HepG2 (cell line): ENCODE results near the gene GPER1. TPM values are rescaled to one million over a fixed set of nuclear protein-coding genes. Genes with fewer than 3 reads are reported as not detected.
A peak's percentile ranks its signal among the peaks of the same experiment; 100 is the strongest.

Experiments
- ATAC-seq: fragments of 200-7000 bp; cut with Tn5 transposase; 3 replicates; pipeline ENCODE4 v1.9.1; 2020; ENCODE audit warnings: mild to moderate bottlenecking, moderate library complexity
- BruUV-seq: library from RNA; stranded (reverse); fragments of 400-500 nt; replicated peaks from 2 replicates; lab custom pipeline; 2021; lab: Mats Ljungman, UMichigan
- CTCF ChIA-PET: fragments of 300-600 bp; formaldehyde crosslinking; extraction: SDS; loops from one replicate; lab custom pipeline; 2021; ENCODE audit warnings: low total read pairs, inconsistent platforms, low intra/inter-chr PET ratio; lab: Yijun Ruan, JAX
- POLR2A ChIA-PET: fragments of 350-600 bp; sonication (Branson Sonifier 250); formaldehyde crosslinking; loops from one replicate; lab custom pipeline; 2020; ENCODE audit warnings: antibody characterized with exemption, inconsistent platforms; lab: Yijun Ruan, JAX
- DNase-seq: peaks from one replicate; pipeline ENCODE4 v3.0.0-alpha.2; 2015; ENCODE audit warnings: low spot score
- FAIRE-seq: peaks from 3 replicates; lab custom pipeline; 2011; peaks lifted over from hg19 to GRCh38; lab: Jason Lieb, UNC
- H2AFZ ChIP-seq: one replicate; pipeline ENCODE4 v1.6.1; 2011; ENCODE audit warnings: low read length, inconsistent platforms
- H3K27ac ChIP-seq: fragments of 300-600 bp; 3 replicates; pipeline ENCODE4 v1.8.0; 2011; ENCODE audit warnings: mixed run types, mild to moderate bottlenecking, mixed read lengths, low read length, inconsistent platforms; ENCODE audit not compliant: insufficient read depth; ENCODE audit errors: extremely low read length
- H3K27me3 ChIP-seq, 2 experiments: fragments of 200-600 bp in 1 of 2; 2 replicates in 1 of 2; 3 replicates in 1 of 2; pipeline versions ENCODE4 v1.6.0 to v1.8.0; 2011; ENCODE audit warnings: low read length in 2 of 2, mild to moderate bottlenecking in 2 of 2, moderate library complexity in 2 of 2, inconsistent platforms in 1 of 2; ENCODE audit not compliant: insufficient read depth in 2 of 2, control insufficient read depth in 1 of 2
- H3K36me3 ChIP-seq, 2 experiments: fragments of 200-600 bp in 1 of 2; replicated peaks in 1 of 2; 2 replicates in 1 of 2; 3 replicates in 1 of 2; pipeline versions ENCODE4 v1.5.1 to v1.8.0; 2011; ENCODE audit warnings: low read length in 2 of 2, inconsistent platforms in 1 of 2; ENCODE audit not compliant: insufficient read depth in 2 of 2, control insufficient read depth in 1 of 2
- H3K4me1 ChIP-seq: 2 replicates; pipeline ENCODE4 v1.5.1; 2012; ENCODE audit warnings: low read length, inconsistent platforms; ENCODE audit not compliant: insufficient read depth
- H3K4me2 ChIP-seq: 2 replicates; pipeline ENCODE4 v1.6.0; 2011; ENCODE audit warnings: low read depth, low read length, inconsistent platforms
- H3K4me3 ChIP-seq, 3 experiments: fragments of 200-600 bp in 1 of 3; sonication (generic), shearing (Covaris generic) in 1 of 3; replicated peaks in 1 of 3; 2 replicates each; pipeline ENCODE4 v1.5.1; 2011 to 2016; ENCODE audit warnings: low read length in 3 of 3, inconsistent platforms in 2 of 3, low read depth in 2 of 3, mild to moderate bottlenecking in 2 of 3, control low read depth in 1 of 3, mixed read lengths in 1 of 3; ENCODE audit not compliant: insufficient read depth in 1 of 3
- H3K79me2 ChIP-seq: one replicate; pipeline ENCODE4 v1.6.1; 2011; ENCODE audit warnings: low read length, inconsistent platforms; ENCODE audit not compliant: insufficient read depth
- H3K9ac ChIP-seq: 2 replicates; pipeline ENCODE4 v1.6.0; 2011; ENCODE audit warnings: mild to moderate bottlenecking, low read depth, low read length, inconsistent platforms; ENCODE audit not compliant: insufficient read depth
- H3K9me3 ChIP-seq: 2 replicates; pipeline ENCODE4 v1.5.1; 2012; ENCODE audit warnings: mild to moderate bottlenecking, low read length
- H4K20me1 ChIP-seq: 2 replicates; pipeline ENCODE4 v1.6.0; 2011; ENCODE audit warnings: inconsistent platforms, mild to moderate bottlenecking, low read length, moderate library complexity; ENCODE audit not compliant: insufficient read depth
- MED8 ChIP-seq: sonication (generic); formaldehyde crosslinking; IDR thresholded peaks from 2 replicates; pipeline ENCODE4 v1.8.1; 2023; ENCODE audit warnings: mild to moderate bottlenecking, missing genetic modification reagents; ENCODE audit not compliant: insufficient replicate concordance
- NR2C2 ChIP-seq: sonication (generic); formaldehyde crosslinking; IDR thresholded peaks from 2 replicates; pipeline ENCODE4 v1.4.0; 2020; ENCODE audit warnings: missing genetic modification reagents, mild to moderate bottlenecking, moderate library complexity, borderline replicate concordance
- NR2F6 ChIP-seq, 2 experiments: IDR thresholded peaks; 2 replicates each; pipeline ENCODE4 v1.6.1; 2016; ENCODE audit warnings: antibody characterized with exemption in 1 of 2, mild to moderate bottlenecking in 1 of 2
- RORA ChIP-seq: sonication (generic); formaldehyde crosslinking; IDR thresholded peaks from 2 replicates; pipeline ENCODE4 v1.5.0; 2020; ENCODE audit warnings: mild to moderate bottlenecking, missing genetic modification reagents, moderate library complexity
- SKI ChIP-seq: fragments of 450-650 bp; IDR thresholded peaks from one replicate; pipeline ENCODE4 v1.6.1; 2018; ENCODE audit warnings: mild to moderate bottlenecking; ENCODE audit not compliant: partially characterized antibody
- TBX2 ChIP-seq: sonication (generic); formaldehyde crosslinking; IDR thresholded peaks from 2 replicates; pipeline ENCODE4 v1.5.0; 2020; ENCODE audit warnings: missing genetic modification reagents, mild to moderate bottlenecking, borderline replicate concordance
- TMF1 ChIP-seq: sonication (generic); formaldehyde crosslinking; IDR thresholded peaks from 2 replicates; pipeline ENCODE4 v1.8.1; 2022; ENCODE audit warnings: low read depth, missing genetic modification reagents
- ZBTB21 ChIP-seq: sonication (generic); formaldehyde crosslinking; IDR thresholded peaks from 2 replicates; pipeline ENCODE4 v1.4.0; 2020; ENCODE audit warnings: missing genetic modification reagents
- ZBTB3 ChIP-seq: sonication (generic); formaldehyde crosslinking; IDR thresholded peaks from 2 replicates; pipeline ENCODE4 v1.4.0; 2020; ENCODE audit warnings: low read depth, mild to moderate bottlenecking, moderate library complexity, missing genetic modification reagents, borderline replicate concordance
- ZNF331 ChIP-seq: sonication (generic); formaldehyde crosslinking; IDR thresholded peaks from 2 replicates; pipeline ENCODE4 v1.4.0; 2020; ENCODE audit warnings: missing genetic modification reagents
- ZNF468 ChIP-seq: sonication (generic); formaldehyde crosslinking; IDR thresholded peaks from 2 replicates; pipeline ENCODE4 v1.8.0; 2022; ENCODE audit warnings: mild to moderate bottlenecking, moderate library complexity, missing genetic modification reagents
- ZNF766 ChIP-seq: sonication (generic); formaldehyde crosslinking; IDR thresholded peaks from 2 replicates; pipeline ENCODE4 v1.5.0; 2020; ENCODE audit warnings: missing genetic modification reagents, borderline replicate concordance
- whole genome bisulfite sequencing: methylation state at CpG from one replicate; pipeline ENCODE4 v1.1.6; 2017; ENCODE audit warnings: low lambda C conversion rate; 5-methylcytosine and 5-hydroxymethylcytosine counted together
- in situ Hi-C: cut with HindIII; loops from 2 replicates; pipeline ENCODE4 v1.10.0; 2017; ENCODE audit warnings: low pct_unique_long_range_greater_than_20kb; ENCODE audit not compliant: extremely low pct_ligation_motif_present
- intact Hi-C: fragments of 100-400 bp; cut with micrococcal nuclease; formaldehyde crosslinking; loops from one replicate; pipeline ENCODE4 v1.10.0; 2022; ENCODE audit not compliant: unreplicated experiment
- polyA plus RNA-seq, 8 experiments: library from polyadenylated mRNA; depleted of rRNA in 3 of 8; stranded (reverse) in 7 of 8; unstranded in 1 of 8; fragments of >200 nt; fragmentation: Illumina TruSeq in 4 of 8; extraction: Trizol in 4 of 8; gene quantifications; 2 replicates each; pipeline versions ENCODE4 v1.2.1 to v1.2.3, GENCODE V29; 2011 to 2016; ENCODE audit warnings: low read depth in 4 of 8, missing spikeins in 1 of 8, mixed read lengths in 1 of 8; ENCODE audit not compliant: insufficient read depth in 1 of 8
- total RNA-seq, 5 experiments: library from RNA; depleted of rRNA; stranded (reverse); fragments of >200 nt; fragmentation: Illumina TruSeq; extraction: Trizol; gene quantifications; 2 replicates each; pipeline ENCODE4 v1.2.3, GENCODE V29; 2016; ENCODE audit warnings: low read depth in 1 of 5
- TF ChIP-seq, protein P1 (sequence below): IDR thresholded peaks from 2 replicates; pipeline ENCODE4 v1.6.1; 2016; ENCODE audit warnings: low read depth
- TF ChIP-seq, protein P2 (sequence below): sonication (generic); formaldehyde crosslinking; IDR thresholded peaks from 2 replicates; pipeline ENCODE4 v1.4.0; 2020; ENCODE audit warnings: mild to moderate bottlenecking, missing genetic modification reagents
- TF ChIP-seq, protein P3 (sequence below): sonication (generic); formaldehyde crosslinking; IDR thresholded peaks from 2 replicates; pipeline ENCODE4 v1.8.1; 2022; ENCODE audit warnings: low read depth, mild to moderate bottlenecking, missing genetic modification reagents

The GPER1 gene
- total and polyA plus RNA-seq, 2 of the 13 experiments (the other 11 are each of a cell fraction or from before 2014, with no cell fraction given): 12.7 to 19.7 TPM

- TF ChIP-seq, protein P1, sequence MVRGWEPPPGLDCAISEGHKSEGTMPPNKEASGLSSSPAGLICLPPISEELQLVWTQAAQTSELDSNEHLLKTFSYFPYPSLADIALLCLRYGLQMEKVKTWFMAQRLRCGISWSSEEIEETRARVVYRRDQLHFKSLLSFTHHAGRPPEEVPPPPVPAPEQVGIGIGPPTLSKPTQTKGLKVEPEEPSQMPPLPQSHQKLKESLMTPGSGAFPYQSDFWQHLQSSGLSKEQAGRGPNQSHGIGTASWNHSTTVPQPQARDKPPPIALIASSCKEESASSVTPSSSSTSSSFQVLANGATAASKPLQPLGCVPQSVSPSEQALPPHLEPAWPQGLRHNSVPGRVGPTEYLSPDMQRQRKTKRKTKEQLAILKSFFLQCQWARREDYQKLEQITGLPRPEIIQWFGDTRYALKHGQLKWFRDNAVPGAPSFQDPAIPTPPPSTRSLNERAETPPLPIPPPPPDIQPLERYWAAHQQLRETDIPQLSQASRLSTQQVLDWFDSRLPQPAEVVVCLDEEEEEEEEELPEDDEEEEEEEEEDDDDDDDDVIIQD (CRISPR knock-in tag): no peak
Measured at GRCh38 chr7:1095621-1096155, 7.8 kb downstream of the GPER1 start (continued).

- Histone ChIP-seq H3K9ac (peak overlapping the region; percentile 31), H3K27ac (peak overlapping the region; percentile 55), H3K4me3 (no peak overlapping the region; a peak in 1 of 6 replicates), H2AFZ (no peak overlapping the region), H3K36me3 (peaks cover 20 to 34% of the 10 kb centered on the region in 2 experiments; a peak in 4 of 5 replicates), H3K4me1 (peaks cover 52% of the 10 kb centered on the region), H3K9me3 (no peaks in the 10 kb centered on the region), H3K27me3 (no peaks in the 10 kb centered on the region), H3K79me2 (peaks cover 32% of the 10 kb centered on the region), H4K20me1 (no peaks in the 10 kb centered on the region), H3K4me2 (peak overlapping the region; percentile 36)
- peak; percentile 12 for ATAC-seq
- no TSS peak for BruUV-seq
- ChIA-PET CTCF (no interaction called here), POLR2A (interaction anchor here (0.6 to 1.5 kb wide), 3 partner anchors 8 to 61 kb away, joined by 4 to 5 read pairs (median 4); partner anchors contain the start of gene GPER1)
- DNase-seq: no peak
- in situ Hi-C loops: no loop called here
- intact Hi-C loops: no loop called here
- WGBS: 62% methylated on average over 43 of the region's 44 CpGs
- FAIRE-seq: peak; percentile 50
- TF ChIP-seq, protein P2, sequence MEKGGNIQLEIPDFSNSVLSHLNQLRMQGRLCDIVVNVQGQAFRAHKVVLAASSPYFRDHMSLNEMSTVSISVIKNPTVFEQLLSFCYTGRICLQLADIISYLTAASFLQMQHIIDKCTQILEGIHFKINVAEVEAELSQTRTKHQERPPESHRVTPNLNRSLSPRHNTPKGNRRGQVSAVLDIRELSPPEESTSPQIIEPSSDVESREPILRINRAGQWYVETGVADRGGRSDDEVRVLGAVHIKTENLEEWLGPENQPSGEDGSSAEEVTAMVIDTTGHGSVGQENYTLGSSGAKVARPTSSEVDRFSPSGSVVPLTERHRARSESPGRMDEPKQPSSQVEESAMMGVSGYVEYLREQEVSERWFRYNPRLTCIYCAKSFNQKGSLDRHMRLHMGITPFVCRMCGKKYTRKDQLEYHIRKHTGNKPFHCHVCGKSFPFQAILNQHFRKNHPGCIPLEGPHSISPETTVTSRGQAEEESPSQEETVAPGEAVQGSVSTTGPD (CRISPR knock-in tag): no peak
- TF ChIP-seq NR2C2 (CRISPR knock-in tag) (0 out of 2 replicates have a peak, but pooled peaks have one; percentile 43), TBX2 (CRISPR knock-in tag) (peak; percentile 45; the same call in 1 of the 2 replicates), RORA (no peak), MED8 (CRISPR knock-in tag) (no peak), TMF1 (CRISPR knock-in tag) (no peak), ZNF468 (CRISPR knock-in tag) (no peak), ZBTB21 (no peak), ZNF766 (CRISPR knock-in tag) (no peak), ZBTB3 (no peak), SKI (peak; percentile 59), ZNF331 (no peak), NR2F6 (IDR thresholded peaks at IDR 0.05) (no peak), NR2F6 (CRISPR knock-in tag; IDR thresholded peaks at IDR 0.05) (no peak)
- TF ChIP-seq, protein P3, sequence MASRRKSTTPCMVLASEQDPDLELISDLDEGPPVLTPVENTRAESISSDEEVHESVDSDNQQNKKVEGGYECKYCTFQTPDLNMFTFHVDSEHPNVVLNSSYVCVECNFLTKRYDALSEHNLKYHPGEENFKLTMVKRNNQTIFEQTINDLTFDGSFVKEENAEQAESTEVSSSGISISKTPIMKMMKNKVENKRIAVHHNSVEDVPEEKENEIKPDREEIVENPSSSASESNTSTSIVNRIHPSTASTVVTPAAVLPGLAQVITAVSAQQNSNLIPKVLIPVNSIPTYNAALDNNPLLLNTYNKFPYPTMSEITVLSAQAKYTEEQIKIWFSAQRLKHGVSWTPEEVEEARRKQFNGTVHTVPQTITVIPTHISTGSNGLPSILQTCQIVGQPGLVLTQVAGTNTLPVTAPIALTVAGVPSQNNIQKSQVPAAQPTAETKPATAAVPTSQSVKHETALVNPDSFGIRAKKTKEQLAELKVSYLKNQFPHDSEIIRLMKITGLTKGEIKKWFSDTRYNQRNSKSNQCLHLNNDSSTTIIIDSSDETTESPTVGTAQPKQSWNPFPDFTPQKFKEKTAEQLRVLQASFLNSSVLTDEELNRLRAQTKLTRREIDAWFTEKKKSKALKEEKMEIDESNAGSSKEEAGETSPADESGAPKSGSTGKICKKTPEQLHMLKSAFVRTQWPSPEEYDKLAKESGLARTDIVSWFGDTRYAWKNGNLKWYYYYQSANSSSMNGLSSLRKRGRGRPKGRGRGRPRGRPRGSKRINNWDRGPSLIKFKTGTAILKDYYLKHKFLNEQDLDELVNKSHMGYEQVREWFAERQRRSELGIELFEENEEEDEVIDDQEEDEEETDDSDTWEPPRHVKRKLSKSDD: no peak; the same call in 1 of the 2 replicates
Measured at GRCh38 chr7:1096156-1097119, 8.5 kb downstream of the GPER1 start.
